Nephron progenitor cell (in vitro differentiated cells): ENCODE data around the gene CD7.

ENCODE experiments used
- DNase-seq: peaks from one replicate; pipeline ENCODE4 v3.0.0; 2021
- H3K27ac Mint-ChIP-seq: 2 replicates; pipeline ENCODE4 v1.8.0; 2021; ENCODE audit warnings: mild to moderate bottlenecking, moderate library complexity, mixed read lengths
- H3K27me3 Mint-ChIP-seq: 2 replicates; pipeline ENCODE4 v1.8.0; 2021; ENCODE audit warnings: mild to moderate bottlenecking, low read depth, mixed read lengths; ENCODE audit not compliant: poor library complexity
- H3K36me3 Mint-ChIP-seq: 2 replicates; pipeline ENCODE4 v1.8.0; 2021; ENCODE audit warnings: low read depth, mixed read lengths
- H3K4me1 Mint-ChIP-seq: 2 replicates; pipeline ENCODE4 v1.8.0; 2021; ENCODE audit warnings: mixed read lengths
- H3K4me3 Mint-ChIP-seq: 2 replicates; pipeline ENCODE4 v1.8.0; 2021; ENCODE audit warnings: mild to moderate bottlenecking, moderate library complexity, mixed read lengths
- H3K9me3 Mint-ChIP-seq: 2 replicates; pipeline ENCODE4 v1.8.0; 2021; ENCODE audit warnings: mild to moderate bottlenecking, moderate library complexity, mixed read lengths
- TF ChIP-seq, protein P1 (sequence below): fragments of 200-600 bp; sonication (generic); IDR thresholded peaks from 2 replicates; pipeline ENCODE4 v1.5.0; 2021; ENCODE audit warnings: antibody characterized with exemption

The CD7 gene

DNA sequence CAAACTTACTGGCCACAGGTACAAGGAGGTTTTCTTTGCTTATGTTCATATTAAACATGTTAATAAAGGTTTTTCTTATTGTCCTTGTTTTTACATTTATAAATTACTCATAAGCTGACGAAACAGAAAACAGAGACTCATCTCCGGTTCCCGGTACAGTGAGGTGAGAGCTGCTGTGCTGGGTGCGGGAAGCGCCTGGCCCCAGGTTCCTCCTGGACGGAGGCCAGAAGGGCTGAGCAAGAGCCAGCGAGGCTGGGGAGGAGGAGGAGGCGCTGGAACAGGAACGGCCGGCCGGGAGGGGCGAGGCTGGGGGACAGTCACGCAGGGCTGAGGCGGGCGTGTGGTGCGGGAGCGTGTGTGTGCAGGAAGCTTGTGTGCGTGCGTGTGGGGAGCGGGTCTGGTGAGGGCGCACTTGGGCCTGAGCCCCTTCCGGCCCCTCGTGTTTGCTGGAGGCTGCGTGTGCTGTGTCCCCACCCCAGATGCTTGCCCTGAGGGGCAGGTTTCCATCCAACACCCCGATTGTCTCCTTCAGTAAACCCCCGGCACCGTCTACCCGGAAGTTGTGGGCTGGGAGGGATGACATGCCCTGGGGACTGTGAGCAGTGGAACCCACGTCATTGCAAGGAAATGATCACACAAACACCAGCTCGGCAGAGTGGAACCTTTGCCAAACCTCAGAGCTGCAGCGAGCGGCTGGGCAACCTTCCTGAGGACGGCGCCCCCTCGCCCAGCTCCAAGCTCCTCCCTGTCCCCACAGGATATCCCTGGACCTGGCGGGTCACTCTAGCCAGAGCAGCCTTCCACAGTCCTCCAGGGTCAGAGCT lies 19.5 kb downstream of the CD7 start:
- TF ChIP-seq, protein P1, sequence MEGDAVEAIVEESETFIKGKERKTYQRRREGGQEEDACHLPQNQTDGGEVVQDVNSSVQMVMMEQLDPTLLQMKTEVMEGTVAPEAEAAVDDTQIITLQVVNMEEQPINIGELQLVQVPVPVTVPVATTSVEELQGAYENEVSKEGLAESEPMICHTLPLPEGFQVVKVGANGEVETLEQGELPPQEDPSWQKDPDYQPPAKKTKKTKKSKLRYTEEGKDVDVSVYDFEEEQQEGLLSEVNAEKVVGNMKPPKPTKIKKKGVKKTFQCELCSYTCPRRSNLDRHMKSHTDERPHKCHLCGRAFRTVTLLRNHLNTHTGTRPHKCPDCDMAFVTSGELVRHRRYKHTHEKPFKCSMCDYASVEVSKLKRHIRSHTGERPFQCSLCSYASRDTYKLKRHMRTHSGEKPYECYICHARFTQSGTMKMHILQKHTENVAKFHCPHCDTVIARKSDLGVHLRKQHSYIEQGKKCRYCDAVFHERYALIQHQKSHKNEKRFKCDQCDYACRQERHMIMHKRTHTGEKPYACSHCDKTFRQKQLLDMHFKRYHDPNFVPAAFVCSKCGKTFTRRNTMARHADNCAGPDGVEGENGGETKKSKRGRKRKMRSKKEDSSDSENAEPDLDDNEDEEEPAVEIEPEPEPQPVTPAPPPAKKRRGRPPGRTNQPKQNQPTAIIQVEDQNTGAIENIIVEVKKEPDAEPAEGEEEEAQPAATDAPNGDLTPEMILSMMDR = no peak
- no peak for DNase-seq
- Mint-ChIP-seq H3K36me3 (no peaks in the 10 kb centered on the region), H3K4me1 (peaks cover 68% of the 10 kb centered on the region), H3K9me3 (no peaks in the 10 kb centered on the region), H3K27me3 (peaks cover 30% of the 10 kb centered on the region), H3K4me3 (no peak overlapping the region), H3K27ac (no peak overlapping the region)

DNA sequence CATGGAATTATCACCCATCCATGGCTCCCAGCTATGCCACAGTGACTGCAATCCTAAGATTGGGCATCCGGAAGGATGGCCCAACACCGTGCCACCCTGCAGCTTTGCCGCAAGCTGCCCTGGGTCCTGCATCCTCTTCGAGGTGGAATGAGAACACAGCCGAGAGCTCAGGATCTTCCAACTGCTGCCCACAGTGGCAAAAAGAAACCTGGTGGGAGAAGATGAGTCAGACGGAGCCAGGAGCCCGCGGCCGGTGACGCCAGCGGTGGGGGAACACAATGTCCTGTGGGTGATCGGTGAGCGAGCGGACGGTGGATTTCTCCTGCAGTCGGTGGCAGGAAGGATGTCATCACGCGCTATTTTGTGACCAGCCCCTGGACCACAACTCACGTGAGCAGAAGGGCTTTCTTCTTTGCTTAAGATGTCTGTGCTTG lies 20.1 kb downstream of the CD7 start:
- Mint-ChIP-seq H3K27me3 (peaks cover 30% of the 10 kb centered on the region), H3K4me3 (peak overlapping the region; percentile 45), H3K36me3 (no peaks in the 10 kb centered on the region), H3K4me1 (peaks cover 64% of the 10 kb centered on the region), H3K9me3 (no peaks in the 10 kb centered on the region), H3K27ac (no peak overlapping the region)
- no peak for DNase-seq
- TF ChIP-seq, protein P1 = no peak

GRCh38 chr17:82296511-82297279 lies 20.7 kb downstream of the CD7 start:
- Mint-ChIP-seq H3K9me3 (no peaks in the 10 kb centered on the region), H3K4me1 (peaks cover 60% of the 10 kb centered on the region), H3K27ac (no peak overlapping the region), H3K4me3 (no peak overlapping the region), H3K27me3 (peaks cover 30% of the 10 kb centered on the region), H3K36me3 (no peaks in the 10 kb centered on the region)
- no peak for DNase-seq
- TF ChIP-seq, protein P1 = no peak

DNA sequence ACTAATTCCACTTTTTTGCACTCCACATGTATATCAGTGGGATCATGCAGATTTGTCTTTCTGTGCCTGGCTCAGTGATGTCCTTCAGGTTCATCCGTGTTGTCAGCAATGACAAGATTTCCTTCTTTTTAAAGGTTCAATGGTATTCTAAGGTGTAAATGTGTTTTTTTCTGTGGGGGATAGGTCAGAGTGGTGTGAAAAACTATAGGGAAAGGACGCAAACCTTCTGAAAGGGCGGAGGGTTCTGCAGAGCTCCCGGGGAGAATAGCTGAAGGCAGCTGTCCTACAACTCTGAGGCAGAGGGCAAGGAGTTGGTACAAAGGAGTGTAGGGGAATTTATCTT lies 22.0 kb downstream of the CD7 start:
- H3K9me3 Mint-ChIP-seq = no peaks in the 10 kb centered on the region
- no peak for DNase-seq
- peak overlapping the region; percentile 35 for H3K4me3 Mint-ChIP-seq
- TF ChIP-seq, protein P1 = no peak
- no peak overlapping the region for H3K27ac Mint-ChIP-seq
- peaks cover 32% of the 10 kb centered on the region for H3K27me3 Mint-ChIP-seq
- no peaks in the 10 kb centered on the region for H3K36me3 Mint-ChIP-seq
- H3K4me1 Mint-ChIP-seq = peaks cover 61% of the 10 kb centered on the region

GRCh38 chr17:82294064-82294773 lies 23.2 kb downstream of the CD7 start:
- H3K9me3 Mint-ChIP-seq = no peaks in the 10 kb centered on the region
- TF ChIP-seq, protein P1 = no peak
- peak overlapping the region; percentile 82 for H3K4me3 Mint-ChIP-seq

More at GRCh38 chr17:82294064-82294773, 23.2 kb downstream of the CD7 start:
- peaks cover 32% of the 10 kb centered on the region for H3K27me3 Mint-ChIP-seq
- no peak for DNase-seq
- peak overlapping the region; percentile 88 for H3K27ac Mint-ChIP-seq
- H3K4me1 Mint-ChIP-seq = peaks cover 61% of the 10 kb centered on the region
- no peaks in the 10 kb centered on the region for H3K36me3 Mint-ChIP-seq
